ELR (cell line): Measurements from ENCODE around the gene CARD9.

ENCODE experiments used
- DNase-seq: peaks from one replicate; pipeline ENCODE4 v3.0.0-alpha.2; 2015; ENCODE audit warnings: low read depth

Gene CARD9

GRCh38 chr9:136347472-136348256 lies 25.8 kb downstream of the CARD9 start:
- DNase-seq = no peak

- no peak for DNase-seq
Observed at GRCh38 chr9:136346927-136347465, 26.5 kb downstream of the CARD9 start.

GRCh38 chr9:136346157-136346481 lies 27.4 kb downstream of the CARD9 start:
- DNase-seq = no peak

GRCh38 chr9:136345281-136346156 lies 27.9 kb downstream of the CARD9 start:
- DNase-seq = peak; percentile 82

DNA sequence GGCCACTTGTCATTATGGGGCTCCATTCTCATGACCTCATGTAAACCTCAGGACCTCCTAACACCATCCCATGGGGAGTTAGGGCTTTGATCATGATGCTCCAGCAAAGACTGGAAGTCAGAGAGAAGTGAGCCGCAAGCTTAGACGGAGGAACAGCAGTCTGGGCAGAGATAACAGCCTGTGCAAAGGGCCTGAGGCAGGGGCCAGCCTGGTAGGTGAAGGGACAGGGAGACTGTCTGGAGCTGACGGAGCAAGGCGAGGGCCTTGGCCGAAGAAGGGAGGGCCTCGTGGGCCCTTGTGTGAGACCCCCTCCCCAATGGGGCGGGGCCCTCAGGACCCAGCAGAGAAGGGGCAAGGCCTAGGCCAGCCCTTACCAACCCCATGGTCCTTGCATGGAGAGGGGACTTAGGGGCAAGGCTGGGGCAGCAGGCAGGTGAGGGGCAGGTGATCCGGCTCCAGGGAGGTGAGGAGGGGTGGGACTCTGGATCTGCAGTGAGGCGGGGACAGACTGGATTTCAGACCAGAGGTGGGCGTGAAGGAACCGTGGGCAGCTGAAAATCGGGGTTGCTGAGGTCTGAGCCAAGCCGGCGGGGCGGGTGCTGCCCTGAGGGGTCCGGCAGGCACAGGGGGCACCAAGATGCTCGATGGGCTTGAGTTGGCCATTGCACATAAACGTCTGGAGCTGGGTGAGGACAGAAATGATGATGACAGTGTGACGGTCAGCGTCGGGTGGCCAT lies 28.8 kb downstream of the CARD9 start:
- DNase-seq = no peak

GRCh38 chr9:136343884-136344269 lies 29.6 kb downstream of the CARD9 start:
- DNase-seq = no peak

GRCh38 chr9:136343121-136343883 lies 30.2 kb downstream of the CARD9 start:
- no peak for DNase-seq

DNA sequence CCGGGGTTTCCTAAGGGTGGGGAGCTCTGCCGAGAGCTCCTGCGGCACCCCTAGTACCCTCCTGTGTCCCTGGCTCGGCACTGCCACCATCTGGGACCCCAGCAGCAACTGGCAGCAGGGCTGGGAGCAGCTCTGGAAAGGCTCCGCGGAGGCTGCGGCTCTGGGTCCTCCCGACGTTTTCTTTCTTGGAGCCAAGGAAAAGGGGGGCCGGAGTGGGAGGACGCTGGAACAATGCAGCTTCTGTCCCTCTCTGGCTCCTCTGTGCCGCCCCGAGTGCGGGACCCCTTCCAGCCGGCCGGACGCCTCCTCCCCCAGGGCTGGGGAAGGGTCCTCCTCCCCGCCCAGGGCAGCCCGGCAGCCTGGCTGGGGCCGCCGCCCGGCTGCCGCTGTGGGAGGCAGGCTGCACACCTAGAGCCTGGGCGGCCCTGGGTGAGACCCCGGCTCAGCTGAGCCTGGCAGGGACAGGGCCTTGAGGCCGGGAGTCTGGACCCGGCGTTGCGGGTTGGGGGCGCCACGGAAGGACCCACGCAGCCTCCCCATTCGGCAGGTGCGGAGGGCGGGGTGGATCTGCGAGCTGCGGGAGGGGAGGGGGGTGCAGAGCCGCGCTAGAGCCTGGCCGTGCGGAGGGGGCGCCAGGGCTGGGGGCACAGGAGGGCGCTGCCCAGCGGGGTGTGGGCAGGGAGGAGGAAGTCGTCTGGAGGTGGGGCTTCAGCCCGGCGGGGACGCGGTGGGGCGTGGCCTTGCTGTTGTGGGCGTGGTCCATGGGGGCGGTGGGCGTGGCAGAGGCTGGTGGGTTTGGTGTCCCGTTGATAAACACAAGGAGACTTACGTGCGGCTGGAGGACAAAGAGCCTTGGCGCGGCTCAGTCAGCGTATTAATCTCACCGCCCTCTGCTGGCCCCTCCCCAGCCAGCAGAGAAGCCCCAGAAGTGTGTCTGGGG lies 31.0 kb downstream of the CARD9 start:
- DNase-seq = peak; percentile 58

- no peak for DNase-seq
Observed at GRCh38 chr9:136341769-136342168, 31.7 kb downstream of the CARD9 start.

GRCh38 chr9:136341042-136341655 lies 32.3 kb downstream of the CARD9 start:
- no peak for DNase-seq

DNA sequence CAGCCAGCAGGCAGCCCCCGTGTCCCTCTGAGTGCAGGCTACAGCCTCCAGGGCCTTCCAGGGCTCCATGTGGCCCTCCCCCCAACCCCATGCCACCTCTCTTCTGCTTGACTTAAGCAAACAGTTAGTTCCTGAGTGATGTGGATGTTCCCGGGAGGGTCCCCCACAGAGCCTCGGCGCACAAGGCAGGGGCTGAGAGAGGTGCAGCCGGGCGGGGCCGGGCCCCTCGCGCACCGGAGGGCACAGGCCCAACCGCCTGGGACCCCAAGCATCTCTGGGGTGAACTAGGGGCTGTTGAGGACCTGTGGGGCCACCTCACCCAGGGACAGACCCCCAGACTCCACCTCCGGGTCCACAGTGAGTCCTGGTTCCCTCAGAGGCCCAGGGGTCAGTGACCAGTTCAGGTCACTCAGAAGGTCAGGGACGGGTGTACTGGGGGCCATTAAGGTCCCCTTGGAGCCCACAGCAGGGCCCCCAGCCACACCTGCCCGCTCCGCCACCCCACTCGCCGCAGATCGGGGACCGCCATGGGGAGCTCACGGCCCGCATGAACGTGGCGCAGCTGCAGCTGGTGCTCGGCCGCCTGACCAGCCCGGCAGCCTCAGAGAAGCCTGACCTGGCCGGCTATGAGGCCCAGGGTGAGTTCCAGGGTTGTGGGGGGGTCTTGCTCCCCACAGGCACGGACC lies 33.0 kb downstream of the CARD9 start:
- DNase-seq = no peak

DNA sequence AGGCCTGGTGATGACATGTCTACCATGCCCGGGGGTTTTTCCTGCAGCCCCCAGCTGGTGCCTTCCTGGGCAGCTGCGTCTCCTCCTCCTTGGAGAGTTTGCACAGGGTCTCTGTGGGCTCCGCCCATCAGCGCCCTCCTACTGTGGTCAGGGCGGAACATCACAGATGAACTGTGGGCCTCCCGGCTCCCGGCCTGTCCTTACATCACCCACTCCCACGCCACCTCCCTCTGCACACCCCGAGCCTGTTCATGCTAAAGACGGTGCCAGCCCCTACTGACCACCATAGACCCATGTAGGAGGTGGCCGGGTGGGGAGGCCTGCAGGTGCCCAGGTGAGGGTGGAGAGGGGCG lies 33.5 kb downstream of the CARD9 start:
- no peak for DNase-seq

DNA sequence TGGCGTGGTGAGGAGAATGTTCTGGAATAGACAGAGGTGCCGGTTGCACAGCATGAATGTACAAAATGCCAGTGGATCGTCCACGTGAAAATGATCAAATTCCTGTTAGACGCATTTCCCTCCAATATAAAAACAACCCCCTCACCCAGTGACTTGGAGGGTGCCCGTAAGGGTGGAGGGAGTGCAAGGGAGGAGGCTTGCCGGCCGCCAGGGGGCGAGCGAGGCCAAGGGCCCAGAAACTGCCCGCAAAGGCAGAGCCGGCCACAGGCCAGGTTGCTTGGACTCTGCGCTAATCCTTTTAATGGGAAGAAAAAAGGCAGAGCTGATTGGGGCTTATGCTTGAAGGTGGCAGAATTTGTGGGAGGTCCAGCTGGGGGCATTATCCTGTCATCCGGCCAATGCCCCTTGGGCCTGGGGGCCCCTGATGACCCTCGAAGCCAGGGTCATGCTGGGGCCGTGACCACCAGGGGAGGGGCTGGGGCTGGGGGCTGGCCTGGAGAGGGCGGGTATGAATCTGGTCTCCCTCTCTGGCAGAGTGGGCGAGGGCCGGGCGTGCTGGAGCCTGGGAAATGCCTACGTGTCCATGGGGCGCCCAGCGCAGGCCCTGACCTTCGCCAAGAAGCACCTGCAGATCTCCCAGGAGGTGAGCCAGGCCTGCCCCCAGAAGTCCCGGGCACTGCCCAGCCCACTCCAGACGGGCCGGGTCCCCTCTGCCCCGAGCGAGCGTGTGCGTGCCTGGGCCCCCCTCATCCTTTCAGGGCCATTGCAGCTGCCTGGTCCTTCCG lies 34.1 kb downstream of the CARD9 start:
- peak; percentile 67 for DNase-seq

- no peak for DNase-seq
Observed at GRCh38 chr9:136338511-136338910, 35.0 kb downstream of the CARD9 start.

- DNase-seq = no peak
Observed at GRCh38 chr9:136337416-136338395, 35.8 kb downstream of the CARD9 start.

DNA sequence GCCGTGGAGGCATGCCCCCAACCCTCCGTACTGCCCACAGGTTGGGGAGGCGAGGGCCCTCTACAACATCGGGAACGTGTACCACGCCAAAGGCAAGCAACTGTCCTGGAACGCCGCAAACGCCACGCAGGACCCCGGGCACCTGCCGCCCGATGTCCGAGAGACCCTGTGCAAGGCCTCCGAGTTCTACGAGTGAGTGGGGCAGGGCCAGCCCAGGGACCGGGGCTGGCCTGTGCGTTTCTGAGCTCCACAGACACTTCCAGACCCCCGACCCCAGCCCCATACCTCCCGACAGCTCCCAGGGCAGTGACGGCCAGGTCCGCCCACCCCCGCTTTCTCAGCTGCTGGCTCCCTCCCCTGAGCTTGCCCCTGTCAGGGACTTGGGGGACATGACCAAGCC lies 36.6 kb downstream of the CARD9 start:
- no peak for DNase-seq

- DNase-seq = peak; percentile 71
Observed at GRCh38 chr9:136336156-136336870, 37.2 kb downstream of the CARD9 start.
